Transverse colon (tissue), 4 donors: ENCODE measurements around the gene FILIP1L. TPM values are rescaled to one million over a fixed set of nuclear protein-coding genes. Genes with fewer than 3 reads are reported as not detected.
A peak's percentile ranks its signal among the peaks of the same experiment; 100 is the strongest.

Experiments used
- DNase-seq: peaks from one replicate; pipeline ENCODE4 v3.0.0-alpha.2; 2019
- H3K27ac ChIP-seq, 4 donors: fragments of 200-600 bp; sonication (generic); 2 replicates each; pipeline ENCODE4 v1.5.1; 2016 to 2018; ENCODE audit warnings: inconsistent platforms in 4 of 4
- H3K27me3 ChIP-seq: fragments of 200-600 bp; sonication (generic); 2 replicates; pipeline ENCODE4 v1.5.1; 2017; ENCODE audit warnings: inconsistent platforms
- H3K36me3 ChIP-seq, 4 donors: fragments of 200-600 bp; sonication (generic); 2 replicates each; pipeline ENCODE4 v1.5.1; 2017 to 2019; ENCODE audit warnings: inconsistent platforms in 4 of 4
- H3K4me1 ChIP-seq, 4 donors: fragments of 200-600 bp; sonication (generic); 2 replicates each; pipeline ENCODE4 v1.5.1; 2017 to 2020; ENCODE audit warnings: inconsistent platforms in 4 of 4
- H3K4me3 ChIP-seq, 4 donors: fragments of 200-600 bp; sonication (generic); 1 replicate in 1 of 4; 2 replicates in 3 of 4; pipeline versions ENCODE4 v1.5.1 to v1.6.1; 2017 to 2019; ENCODE audit warnings: inconsistent platforms in 4 of 4
- H3K9me3 ChIP-seq, 2 donors: fragments of 200-600 bp; sonication (generic); 2 replicates each; pipeline ENCODE4 v1.5.1; 2017 to 2019; ENCODE audit warnings: inconsistent platforms in 2 of 2
- EP300 ChIP-seq: sonication (generic); formaldehyde crosslinking; IDR thresholded peaks from one replicate; pipeline ENCODE4 v1.6.1; 2017; ENCODE audit warnings: antibody characterized with exemption, low read depth
- POLR2A ChIP-seq: fragments of 450-650 bp; IDR thresholded peaks from one replicate; pipeline ENCODE4 v1.6.1; 2016; ENCODE audit warnings: antibody characterized with exemption, mild to moderate bottlenecking, moderate library complexity
- POLR2AphosphoS5 ChIP-seq, 3 donors: sonication (generic); formaldehyde crosslinking; IDR thresholded peaks; one replicate each; pipeline ENCODE4 v1.6.1; 2016; ENCODE audit warnings: antibody characterized with exemption in 3 of 3
- WGBS, 2 donors: methylation state at CpG; one replicate each; pipeline ENCODE4 v1.1.5; 2018; ENCODE audit warnings: low coverage in 1 of 2; 5-methylcytosine and 5-hydroxymethylcytosine counted together
- in situ Hi-C, 4 donors: fragments of 200-750 bp; cut with MboI; loops; one replicate each; pipeline versions ENCODE4 v1.15.0 to v1.15.1; 2017; ENCODE audit warnings: low sequenced_read_pairs in 3 of 4, low pct_ligation_motif_present in 1 of 4, low pct_unique_long_range_greater_than_20kb in 1 of 4
- intact Hi-C: fragments of 100-400 bp; cut with DNase I; formaldehyde crosslinking; loops from one replicate; pipeline ENCODE4 v1.15.1; 2023; ENCODE audit warnings: low total_unique reads
- total RNA-seq, 4 donors: library from RNA; depleted of rRNA; stranded (reverse); fragments of >200 nt; gene quantifications; one replicate each; pipeline ENCODE4 v1.1.0, GENCODE V29; 2016
- TF ChIP-seq, protein P1 (sequence below), 5 experiments: fragments of 200-600 bp in 3 of 5; fragments of 450-650 bp in 2 of 5; sonication (generic) in 3 of 5; IDR thresholded peaks; 1 replicate in 2 of 5; 2 replicates in 3 of 5; pipeline ENCODE4 v1.5.1; 2016 to 2017; ENCODE audit warnings: antibody characterized with exemption in 5 of 5, inconsistent platforms in 3 of 5, mild to moderate bottlenecking in 2 of 5, moderate library complexity in 1 of 5

FILIP1L gene
- total RNA-seq, 4 donors from 2014 or later = 12.3 to 38.2 (median 26.9) TPM

DNA sequence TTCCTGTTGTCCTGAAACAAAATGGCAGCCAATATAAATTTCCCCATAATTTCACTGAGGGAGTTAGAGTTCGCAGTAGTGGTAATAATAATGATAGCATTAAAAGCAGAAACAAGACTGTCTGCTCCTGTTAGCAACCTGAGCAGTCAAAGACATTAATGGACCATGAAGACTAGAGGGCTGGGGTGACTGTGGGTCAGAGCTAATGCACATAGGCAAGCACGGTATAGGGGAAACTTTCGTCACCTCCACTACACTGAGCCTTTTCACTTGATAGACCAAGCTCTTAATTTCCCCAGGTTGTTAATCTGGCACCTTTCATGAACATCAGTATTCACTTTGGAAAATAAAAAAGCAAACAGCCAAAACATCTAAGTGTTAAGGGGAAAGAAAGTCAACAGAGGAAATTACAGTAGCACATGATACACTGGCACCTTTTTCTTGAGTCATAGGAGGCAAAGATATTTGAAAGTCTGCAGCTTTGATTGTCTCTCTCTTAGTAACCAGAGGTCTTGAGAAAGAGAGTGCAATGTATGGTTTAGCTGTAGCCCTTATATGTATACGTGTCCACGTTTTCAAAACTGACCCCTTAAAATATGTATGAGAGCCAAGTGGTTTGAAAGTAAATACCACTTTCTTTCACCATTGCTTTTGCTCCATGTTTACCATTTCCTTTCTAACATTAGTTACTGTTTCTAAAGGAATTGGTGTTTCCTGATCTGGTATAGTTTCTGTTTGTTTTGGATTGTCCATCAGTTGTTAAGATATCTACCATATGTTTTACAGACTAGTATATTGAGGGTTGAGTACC, 104.8 kb downstream of the FILIP1L start:
- 67 to 74% methylated on average over 4 to 5 of the region's 5 CpGs for WGBS, 2 donors
- peaks cover 5 to 46% (median 15%) of the 10 kb centered on the region in 4 donors for H3K4me1 ChIP-seq
- DNase-seq = no peak
- in situ Hi-C loops = no loop called here
- H3K27ac ChIP-seq = peak overlapping the region in 1 of 4 donors; percentile 19
- intact Hi-C loops = no loop called here
- H3K9me3 ChIP-seq = no peaks in the 10 kb centered on the region
- no peak overlapping the region for H3K4me3 ChIP-seq
- H3K36me3 ChIP-seq = no peaks in the 10 kb centered on the region
- TF ChIP-seq, protein P1, sequence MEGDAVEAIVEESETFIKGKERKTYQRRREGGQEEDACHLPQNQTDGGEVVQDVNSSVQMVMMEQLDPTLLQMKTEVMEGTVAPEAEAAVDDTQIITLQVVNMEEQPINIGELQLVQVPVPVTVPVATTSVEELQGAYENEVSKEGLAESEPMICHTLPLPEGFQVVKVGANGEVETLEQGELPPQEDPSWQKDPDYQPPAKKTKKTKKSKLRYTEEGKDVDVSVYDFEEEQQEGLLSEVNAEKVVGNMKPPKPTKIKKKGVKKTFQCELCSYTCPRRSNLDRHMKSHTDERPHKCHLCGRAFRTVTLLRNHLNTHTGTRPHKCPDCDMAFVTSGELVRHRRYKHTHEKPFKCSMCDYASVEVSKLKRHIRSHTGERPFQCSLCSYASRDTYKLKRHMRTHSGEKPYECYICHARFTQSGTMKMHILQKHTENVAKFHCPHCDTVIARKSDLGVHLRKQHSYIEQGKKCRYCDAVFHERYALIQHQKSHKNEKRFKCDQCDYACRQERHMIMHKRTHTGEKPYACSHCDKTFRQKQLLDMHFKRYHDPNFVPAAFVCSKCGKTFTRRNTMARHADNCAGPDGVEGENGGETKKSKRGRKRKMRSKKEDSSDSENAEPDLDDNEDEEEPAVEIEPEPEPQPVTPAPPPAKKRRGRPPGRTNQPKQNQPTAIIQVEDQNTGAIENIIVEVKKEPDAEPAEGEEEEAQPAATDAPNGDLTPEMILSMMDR (IDR thresholded peaks at IDR 0.05) = no peak
- TF ChIP-seq EP300 (no peak), POLR2AphosphoS5 (IDR thresholded peaks at IDR 0.05) (no peak), POLR2A (no peak)
- H3K27me3 ChIP-seq = no peaks in the 10 kb centered on the region

DNA sequence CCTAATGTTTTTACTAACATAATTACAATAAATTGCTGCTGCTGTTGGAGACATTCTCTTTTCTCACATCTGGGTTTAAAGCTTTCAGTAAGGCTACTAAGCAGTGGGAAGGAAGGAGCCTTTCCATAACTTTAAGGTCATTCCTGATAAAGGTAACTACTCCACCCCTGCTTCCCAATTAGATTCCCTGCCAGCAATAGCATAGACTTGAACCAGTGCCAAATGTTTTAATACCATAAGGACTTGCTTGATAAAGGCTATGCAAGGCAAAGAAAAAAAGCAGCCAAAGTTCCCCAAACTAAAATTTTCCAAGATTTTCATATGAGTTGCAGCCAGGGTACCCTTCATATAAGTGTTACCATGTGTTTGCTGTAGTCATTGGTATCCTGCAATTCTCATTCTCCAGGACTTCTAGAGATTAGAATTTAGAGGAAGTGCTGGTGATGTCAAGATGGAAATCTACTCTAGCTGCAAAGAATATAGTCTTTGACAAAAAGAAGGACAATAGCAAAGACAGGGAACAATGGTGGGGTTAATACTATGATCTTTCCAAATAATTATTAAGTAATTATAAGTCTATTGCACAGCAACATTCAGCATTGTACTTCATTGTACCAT, 106.1 kb downstream of the FILIP1L start:
- TF ChIP-seq POLR2AphosphoS5 (IDR thresholded peaks at IDR 0.05) (no peak), EP300 (no peak)
- TF ChIP-seq, protein P1 (IDR thresholded peaks at IDR 0.05) = no peak
- no peaks in the 10 kb centered on the region for H3K9me3 ChIP-seq
- in situ Hi-C loops (no loop called here), intact Hi-C loops (no loop called here)
- H3K36me3 ChIP-seq = no peaks in the 10 kb centered on the region
- no peak overlapping the region for H3K4me3 ChIP-seq
- no peaks in the 10 kb centered on the region for H3K27me3 ChIP-seq
- peak overlapping the region in 1 of 4 donors; percentile 4 for H3K27ac ChIP-seq
- no peak for DNase-seq
- H3K4me1 ChIP-seq = peaks cover 5 to 58% (median 23%) of the 10 kb centered on the region in 4 donors

DNA sequence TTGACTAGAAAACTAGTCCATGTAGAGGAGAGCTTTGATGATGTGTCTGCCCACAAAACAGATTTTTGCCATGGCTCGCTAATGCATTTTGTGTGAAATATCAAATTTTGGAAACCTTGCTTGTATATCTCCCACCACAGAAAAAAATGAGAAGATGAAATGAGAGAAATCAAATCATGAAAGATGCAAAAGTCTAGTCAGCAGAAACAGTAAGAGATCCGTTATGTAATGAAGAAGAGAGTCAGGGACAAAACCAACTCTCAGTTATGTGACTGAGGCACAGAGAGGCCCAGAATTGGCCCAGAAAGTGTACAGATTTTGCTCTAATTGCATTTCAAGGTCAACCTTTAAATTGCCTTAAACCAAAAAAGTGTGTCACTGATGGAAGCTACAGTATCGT, 107.0 kb downstream of the FILIP1L start:
- TF ChIP-seq POLR2A (no peak), POLR2AphosphoS5 (IDR thresholded peaks at IDR 0.05) (no peak), EP300 (no peak)
- TF ChIP-seq, protein P1 (IDR thresholded peaks at IDR 0.05) = no peak
- H3K9me3 ChIP-seq = no peaks in the 10 kb centered on the region
- H3K36me3 ChIP-seq = no peaks in the 10 kb centered on the region
- intact Hi-C loops (no loop called here), in situ Hi-C loops (no loop called here)
- no peaks in the 10 kb centered on the region for H3K27me3 ChIP-seq
- no peak overlapping the region for H3K4me3 ChIP-seq
- H3K27ac ChIP-seq = no peak overlapping the region
- no peak for DNase-seq
- WGBS, 2 donors = 93 to 96% methylated on average over 3 of the region's 3 CpGs
- peaks cover 9 to 67% (median 31%) of the 10 kb centered on the region in 4 donors for H3K4me1 ChIP-seq

DNA sequence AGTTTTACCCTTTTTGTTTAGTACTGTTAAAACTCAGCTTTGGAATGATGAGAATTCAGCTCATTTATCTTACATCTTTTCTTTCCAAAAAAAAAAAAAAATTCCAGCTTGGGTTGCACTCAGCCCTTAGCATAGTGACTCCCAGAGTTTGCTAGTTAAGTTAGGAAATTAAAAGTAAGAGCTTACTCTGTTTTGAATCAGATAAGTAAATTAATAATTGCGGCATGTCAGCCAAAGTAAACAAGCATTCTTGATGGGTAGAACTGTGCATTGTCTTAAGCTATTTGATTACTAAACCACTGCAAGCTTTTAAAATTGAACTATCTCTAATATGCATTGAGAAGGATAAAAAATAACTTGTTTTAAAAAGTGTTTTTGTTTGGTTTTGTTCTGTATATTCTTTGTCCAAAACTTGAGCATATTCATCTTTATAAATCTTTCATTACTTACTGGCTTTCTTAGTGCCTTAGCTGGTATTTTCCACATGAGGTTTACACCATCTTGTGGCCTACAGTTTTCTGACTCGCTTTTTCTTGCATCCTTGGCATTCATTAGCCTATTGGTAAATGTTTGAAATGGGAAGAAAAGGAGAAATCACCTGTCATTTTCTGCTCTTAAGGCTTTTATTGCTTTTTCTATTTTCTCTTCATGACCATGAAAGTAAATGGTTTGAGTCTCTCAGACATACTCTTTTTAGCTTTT, 107.6 kb downstream of the FILIP1L start:
- WGBS, 2 donors = 62 to 76% methylated on average over 2 of the region's 2 CpGs

More for the DNA sequence above, 107.6 kb downstream of the FILIP1L start:
- in situ Hi-C loops = no loop called here
- Histone ChIP-seq H3K4me1 (peaks cover 11 to 68% (median 32%) of the 10 kb centered on the region in 4 donors), H3K36me3 (no peaks in the 10 kb centered on the region), H3K9me3 (no peaks in the 10 kb centered on the region), H3K27me3 (no peaks in the 10 kb centered on the region), H3K27ac (peak overlapping the region in 1 of 4 donors; percentile 9), H3K4me3 (no peak overlapping the region)
- intact Hi-C loops = no loop called here
- no peak for TF ChIP-seq EP300
- TF ChIP-seq, protein P1 (IDR thresholded peaks at IDR 0.05) = no peak
- DNase-seq = no peak
